Uterus (tissue), 4 donors: ENCODE data around the gene LUZP2. TPM values are rescaled to one million over a fixed set of nuclear protein-coding genes. Genes with fewer than 3 reads are reported as not detected.
A peak's percentile ranks its signal among the peaks of the same experiment; 100 is the strongest.

Experiments
- DNase-seq, 2 donors: peaks; one replicate each; pipeline ENCODE4 v3.0.0-alpha.2; 2019 to 2020
- H3K27ac ChIP-seq, 2 donors: fragments of 200-600 bp; sonication (generic); 1 replicate in 1 of 2; 2 replicates in 1 of 2; pipeline ENCODE4 v1.5.1; 2016 to 2018
- H3K27me3 ChIP-seq, 2 donors: fragments of 200-600 bp; sonication (generic); one replicate each; pipeline ENCODE4 v1.5.1; 2018 to 2019; ENCODE audit warnings: control low read depth in 1 of 2
- H3K36me3 ChIP-seq, 2 donors: fragments of 200-600 bp; sonication (generic); one replicate each; pipeline ENCODE4 v1.5.1; 2019; ENCODE audit warnings: control low read depth in 1 of 2
- H3K4me1 ChIP-seq, 2 donors: fragments of 200-600 bp; sonication (generic); one replicate each; pipeline ENCODE4 v1.5.1; 2018 to 2019; ENCODE audit warnings: control low read depth in 1 of 2
- H3K4me3 ChIP-seq, 2 donors: fragments of 200-600 bp; sonication (generic); 1 replicate in 1 of 2; 2 replicates in 1 of 2; pipeline ENCODE4 v1.5.1; 2018 to 2019; ENCODE audit warnings: mild to moderate bottlenecking in 1 of 2
- H3K9me3 ChIP-seq, 2 donors: fragments of 200-600 bp; sonication (generic); one replicate each; pipeline ENCODE4 v1.5.1; 2019; ENCODE audit warnings: control low read depth in 1 of 2
- CTCF ChIP-seq, 4 experiments: fragments of 200-600 bp in 2 of 4; fragments of 450-650 bp in 2 of 4; sonication (generic) in 2 of 4; IDR thresholded peaks; one replicate each; pipeline ENCODE4 v1.5.1; 2016 to 2019; ENCODE audit warnings: antibody characterized with exemption in 4 of 4, mild to moderate bottlenecking in 2 of 4, moderate library complexity in 1 of 4
- POLR2A ChIP-seq, 2 donors: fragments of 450-650 bp; IDR thresholded peaks; one replicate each; pipeline ENCODE4 v1.6.1; 2016; ENCODE audit warnings: antibody characterized with exemption in 2 of 2, mild to moderate bottlenecking in 1 of 2, moderate library complexity in 1 of 2
- intact Hi-C: fragments of 100-400 bp; cut with DNase I; formaldehyde crosslinking; loops from one replicate; pipeline ENCODE4 v1.15.1; 2023; ENCODE audit warnings: low total_unique reads
- total RNA-seq, 4 donors: library from RNA; depleted of rRNA in 3 of 4; stranded (reverse); fragments of >200 nt in 3 of 4; gene quantifications; one replicate each; pipeline versions ENCODE4 v1.1.0 to v1.2.4, GENCODE V29; 2014 to 2023
- donor health status: DM: yes; HTN: yes; CAD: no.

LUZP2 gene
- total RNA-seq, 4 donors from 2014 or later: 0.24 to 13.8 TPM; not detected in 2

GRCh38 chr11:24478718-24479117 lies 18.1 kb upstream of the LUZP2 start:
- Histone ChIP-seq H3K36me3 (no peaks in the 10 kb centered on the region), H3K4me1 (no peaks in the 10 kb centered on the region), H3K27me3 (no peaks in the 10 kb centered on the region), H3K4me3 (no peak overlapping the region), H3K27ac (no peak overlapping the region), H3K9me3 (no peaks in the 10 kb centered on the region)
- no peak for DNase-seq
- intact Hi-C loops: no loop called here
- TF ChIP-seq CTCF (IDR thresholded peaks at IDR 0.05) (no peak), POLR2A (IDR thresholded peaks at IDR 0.05) (no peak)

- Histone ChIP-seq H3K9me3 (no peaks in the 10 kb centered on the region), H3K27me3 (no peaks in the 10 kb centered on the region), H3K4me3 (no peak overlapping the region), H3K36me3 (no peaks in the 10 kb centered on the region), H3K27ac (no peak overlapping the region), H3K4me1 (no peaks in the 10 kb centered on the region)
- no peak for DNase-seq
- intact Hi-C loops: no loop called here
- TF ChIP-seq CTCF (IDR thresholded peaks at IDR 0.05) (no peak), POLR2A (IDR thresholded peaks at IDR 0.05) (no peak)
These were observed 7.4 kb upstream of the LUZP2 start for GRCh38 chr11:24489477-24489876.

- Histone ChIP-seq H3K27ac (no peak overlapping the region), H3K4me1 (no peaks in the 10 kb centered on the region), H3K36me3 (no peaks in the 10 kb centered on the region), H3K4me3 (peak overlapping the region in 1 of 2 donors; percentile 9), H3K27me3 (no peaks in the 10 kb centered on the region), H3K9me3 (no peaks in the 10 kb centered on the region)
- intact Hi-C loops: no loop called here
- TF ChIP-seq POLR2A (IDR thresholded peaks at IDR 0.05): no peak
- TF ChIP-seq CTCF (IDR thresholded peaks at IDR 0.05): no peak
- DNase-seq: no peak
These were observed 492 bp upstream of the LUZP2 start for GRCh38 chr11:24496386-24496735.

GRCh38 chr11:24497831-24498230 lies 978 bp downstream of the LUZP2 start:
- no peaks in the 10 kb centered on the region for H3K27me3 ChIP-seq
- intact Hi-C loops: no loop called here

DNA sequence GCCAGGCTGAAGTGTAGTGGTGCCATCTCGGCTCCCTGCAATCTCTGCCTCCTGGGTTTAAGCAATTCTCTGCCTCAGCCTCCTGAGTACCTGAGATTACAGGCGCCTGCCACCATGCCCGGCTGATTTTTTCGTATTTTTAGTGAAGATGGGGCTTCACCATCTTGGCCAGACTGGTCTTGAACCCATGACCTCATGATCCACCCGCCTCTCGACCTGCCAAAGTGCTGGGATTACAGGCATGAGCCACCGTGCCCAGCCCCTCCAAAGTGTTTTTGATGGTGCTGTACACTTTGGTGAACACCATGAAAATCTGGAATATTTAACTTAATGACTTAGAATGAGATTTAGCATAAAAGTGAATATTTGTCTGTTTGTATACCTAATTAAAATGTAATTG lies 5.6 kb downstream of the LUZP2 start:
- H3K36me3 ChIP-seq: no peaks in the 10 kb centered on the region

More at GRCh38 chr11:24497831-24498230, 978 bp downstream of the LUZP2 start:
- TF ChIP-seq POLR2A (IDR thresholded peaks at IDR 0.05) (no peak), CTCF (IDR thresholded peaks at IDR 0.05) (no peak)
- Histone ChIP-seq H3K9me3 (no peaks in the 10 kb centered on the region), H3K4me3 (no peak overlapping the region), H3K4me1 (no peaks in the 10 kb centered on the region), H3K36me3 (no peaks in the 10 kb centered on the region), H3K27ac (no peak overlapping the region)
- no peak for DNase-seq

More for the DNA sequence above, 5.6 kb downstream of the LUZP2 start:
- TF ChIP-seq CTCF (IDR thresholded peaks at IDR 0.05) (no peak), POLR2A (IDR thresholded peaks at IDR 0.05) (no peak)
- Histone ChIP-seq H3K4me3 (no peak overlapping the region), H3K27me3 (no peaks in the 10 kb centered on the region), H3K4me1 (no peaks in the 10 kb centered on the region), H3K9me3 (no peaks in the 10 kb centered on the region), H3K27ac (no peak overlapping the region)
- intact Hi-C loops: no loop called here
- DNase-seq: no peak
